Measurements from ENCODE around the gene OR51B4. TPM values are rescaled to one million over a fixed set of nuclear protein-coding genes. Genes with fewer than 3 reads are reported as not detected.

The OR51B4 gene
- total and polyA plus RNA-seq, 9 of the 15 experiments (the other 6 are each of a cell fraction or from before 2014, with no cell fraction given): 17.1 to 64.6 (median 39.9) TPM

GRCh38 chr11:5276697-5277096 lies 25.0 kb downstream of the OR51B4 start:
- WGBS (ENCODE audit: insufficient coverage, low coverage, missing lambda C conversion rate): 49% methylated on average over 2 of the region's 2 CpGs
- H3K9me1 ChIP-seq (ENCODE audit: control insufficient read depth, insufficient read depth, low read length): no peaks in the 10 kb centered on the region
- CTCF ChIA-PET (ENCODE audit: low intra/inter-chr PET ratio): no interaction called here
- ATAC-seq (no peak), FAIRE-seq (no peak), DNase-seq (ENCODE audit: extremely low read depth in 1 of 4, low spot score in 3 of 4) (no peak)
- H3K4me3 ChIP-seq: no peak overlapping the region
- peaks cover 41 to 85% of the 10 kb centered on the region in 2 experiments for H3K4me1 ChIP-seq (replicated peaks in 1 of 2; ENCODE audit: control insufficient read depth in 2 of 2, insufficient read depth in 2 of 2, low read length in 2 of 2)
- H3K9ac ChIP-seq (ENCODE audit: insufficient read depth in 1 of 2, low read depth in 2 of 2, low read length in 2 of 2): peak overlapping the region in 1 of 2 experiments; percentile 42; a peak in 1 of 4 replicates
- TF ChIP-seq ATF1 (CRISPR knock-in tag; IDR thresholded peaks at IDR 0.05) (no peak), ATF1 (tag; IDR thresholded peaks at IDR 0.05) (no peak), ZNF507 (tag; conservative IDR thresholded peaks at IDR 0.05) (no peak), ZNF592 (IDR thresholded peaks at IDR 0.05) (peak; percentile 70), CTBP1 (IDR thresholded peaks at IDR 0.05; ENCODE audit: borderline replicate concordance) (0 out of 2 replicates have a peak, but pooled peaks have one; percentile 9)
- in situ Hi-C loops (cut with MboI): no loop called here
- no peak overlapping the region for H2AFZ ChIP-seq (ENCODE audit: low read depth, low read length)
- H3K36me3 ChIP-seq (ENCODE audit: control insufficient read depth, insufficient read depth, low read length): peaks cover 36% of the 10 kb centered on the region
- peak overlapping the region; percentile 87 for H3K27ac ChIP-seq (ENCODE audit: extremely low read depth, low read depth, low read length)
- no peaks in the 10 kb centered on the region for H3K27me3 ChIP-seq (ENCODE audit: control insufficient read depth in 2 of 2, insufficient read depth in 2 of 2, low read length in 2 of 2)
- BruUV-seq (replicated peaks): no TSS peak
- intact Hi-C loops (cut with micrococcal nuclease): no loop called here
- H4K20me1 ChIP-seq (replicated peaks; ENCODE audit: control insufficient read depth, insufficient read depth, low read length): no peaks in the 10 kb centered on the region
- peak overlapping the region; percentile 45 for H3K4me2 ChIP-seq (ENCODE audit: insufficient read depth, low read length)
- no peaks in the 10 kb centered on the region for H3K9me3 ChIP-seq (replicated peaks; ENCODE audit: control insufficient read depth, insufficient read depth, low read depth, low read length)
- H3K79me2 ChIP-seq (ENCODE audit: control insufficient read depth, insufficient read depth, low read length): peaks cover 73% of the 10 kb centered on the region
- POLR2A ChIA-PET: interaction anchor here (0.8 to 7.3 kb wide), 7 partner anchors 8 to 824 kb away, joined by 3 to 55 read pairs (median 5); partner anchors contain the start of gene HBE1
